Measurements from ENCODE around the gene MUC5B. TPM values are rescaled to one million over a fixed set of nuclear protein-coding genes. Genes with fewer than 3 reads are reported as not detected.

MUC5B gene
- total and polyA plus RNA-seq, 2 donors (not counting 1 experiment from before 2014, with no cell fraction given), result not detected

- DNase-seq, result no peak
- ATAC-seq (ENCODE audit: low read depth), result no peak
- WGBS (ENCODE audit: insufficient coverage), result 92% methylated on average over 20 of the region's 23 CpGs
- CTCF ChIA-PET, result no interaction called here
- no peak overlapping the region for H3K4me3 ChIP-seq (ENCODE audit: control extremely low read depth in 1 of 5, extremely low read depth in 1 of 5, insufficient read depth in 1 of 5, low read depth in 2 of 5, low read length in 4 of 5)
- H3K27me3 ChIP-seq (replicated peaks in 1 of 4; ENCODE audit: control extremely low read depth in 1 of 4, control insufficient read depth in 3 of 4, insufficient read depth in 4 of 4, low read length in 3 of 4), result no peaks in the 10 kb centered on the region
- no peaks in the 10 kb centered on the region for H3K9me3 Mint-ChIP-seq (ENCODE audit: insufficient read depth)
- no peaks in the 10 kb centered on the region for H3K4me1 ChIP-seq (ENCODE audit: control insufficient read depth in 2 of 2, insufficient read depth in 2 of 2, low read length in 2 of 2)
- no peak overlapping the region for H3K9ac ChIP-seq (ENCODE audit: low read length)
- POLR2A ChIA-PET, result no interaction called here
- H3K27ac Mint-ChIP-seq, result no peak overlapping the region
- TF ChIP-seq CTCF (IDR thresholded peaks at IDR 0.05) (no peak), EZH2 (IDR thresholded peaks at IDR 0.05; ENCODE audit: borderline replicate concordance, insufficient read depth, low read depth, low read length, poor library complexity, severe bottlenecking) (no peak)
- no peak overlapping the region for H3K4me2 ChIP-seq (replicated peaks; ENCODE audit: low read depth, low read length, poor library complexity, severe bottlenecking)
- H3K4me3 Mint-ChIP-seq, result no peak overlapping the region
- peaks cover 0 to 9% (median 0%) of the 10 kb centered on the region in 3 donors for H3K9me3 ChIP-seq (ENCODE audit: control extremely low read depth in 1 of 3, control insufficient read depth in 2 of 3, insufficient read depth in 1 of 3, low read length in 2 of 3)
- no peaks in the 10 kb centered on the region for H3K36me3 ChIP-seq (replicated peaks in 1 of 2; ENCODE audit: control extremely low read depth in 1 of 2, control insufficient read depth in 1 of 2, extremely low read depth in 1 of 2, insufficient read depth in 2 of 2, low read length in 1 of 2)
- H3K79me2 ChIP-seq (ENCODE audit: control insufficient read depth, insufficient read depth, low read length), result no peaks in the 10 kb centered on the region
- H3K4me1 Mint-ChIP-seq, result no peaks in the 10 kb centered on the region
- no peak overlapping the region for H2AFZ ChIP-seq (ENCODE audit: insufficient read depth, low read depth, low read length, poor library complexity, severe bottlenecking)
- no peak overlapping the region for H3K27ac ChIP-seq (ENCODE audit: low read length in 2 of 2)
- H4K20me1 ChIP-seq (ENCODE audit: control insufficient read depth, insufficient read depth, low read length, poor library complexity, severe bottlenecking), result no peaks in the 10 kb centered on the region
- intact Hi-C loops (cut with micrococcal nuclease), result no loop called here
- no peaks in the 10 kb centered on the region for H3K27me3 Mint-ChIP-seq
Observed at GRCh38 chr11:1239596-1240205, 16.8 kb downstream of the MUC5B start.

GRCh38 chr11:1240771-1241170, 17.9 kb downstream of the MUC5B start:
- DNase-seq (no peak), ATAC-seq (ENCODE audit: low read depth) (no peak)
- no peak overlapping the region for H3K27ac Mint-ChIP-seq
- ChIA-PET CTCF (no interaction called here), POLR2A (no interaction called here)
- H3K4me3 Mint-ChIP-seq, result no peak overlapping the region
- Histone ChIP-seq H3K4me2 (replicated peaks; ENCODE audit: low read depth, low read length, poor library complexity, severe bottlenecking) (no peak overlapping the region), H2AFZ (ENCODE audit: insufficient read depth, low read depth, low read length, poor library complexity, severe bottlenecking) (no peak overlapping the region), H3K4me1 (ENCODE audit: control insufficient read depth in 2 of 2, insufficient read depth in 2 of 2, low read length in 2 of 2) (no peaks in the 10 kb centered on the region), H3K79me2 (ENCODE audit: control insufficient read depth, insufficient read depth, low read length) (no peaks in the 10 kb centered on the region), H3K9ac (ENCODE audit: low read length) (no peak overlapping the region), H3K4me3 (ENCODE audit: control extremely low read depth in 1 of 5, extremely low read depth in 1 of 5, insufficient read depth in 1 of 5, low read depth in 2 of 5, low read length in 4 of 5) (no peak overlapping the region), H3K9me3 (ENCODE audit: control extremely low read depth in 1 of 3, control insufficient read depth in 2 of 3, insufficient read depth in 1 of 3, low read length in 2 of 3) (peaks cover 0 to 12% (median 0%) of the 10 kb centered on the region in 3 donors), H3K27ac (ENCODE audit: low read length in 2 of 2) (no peak overlapping the region), H4K20me1 (ENCODE audit: control insufficient read depth, insufficient read depth, low read length, poor library complexity, severe bottlenecking) (no peaks in the 10 kb centered on the region), H3K36me3 (replicated peaks in 1 of 2; ENCODE audit: control extremely low read depth in 1 of 2, control insufficient read depth in 1 of 2, extremely low read depth in 1 of 2, insufficient read depth in 2 of 2, low read length in 1 of 2) (no peaks in the 10 kb centered on the region), H3K27me3 (replicated peaks in 1 of 4; ENCODE audit: control extremely low read depth in 1 of 4, control insufficient read depth in 3 of 4, insufficient read depth in 4 of 4, low read length in 3 of 4) (no peaks in the 10 kb centered on the region)
- no peaks in the 10 kb centered on the region for H3K4me1 Mint-ChIP-seq
- no peak for TF ChIP-seq EZH2 (IDR thresholded peaks at IDR 0.05; ENCODE audit: borderline replicate concordance, insufficient read depth, low read depth, low read length, poor library complexity, severe bottlenecking)
- no peak for TF ChIP-seq CTCF (IDR thresholded peaks at IDR 0.05)
- intact Hi-C loops (cut with micrococcal nuclease), result no loop called here
- no peaks in the 10 kb centered on the region for H3K27me3 Mint-ChIP-seq
- WGBS (ENCODE audit: insufficient coverage), result 97% methylated on average over 25 of the region's 25 CpGs
- H3K9me3 Mint-ChIP-seq (ENCODE audit: insufficient read depth), result no peaks in the 10 kb centered on the region

Measured in B cell (primary cell).